ENCODE data around the gene PEX6.
"Not testable (repeated sequence)": the region's sequence is repeated elsewhere in the genome, so short reads cannot be mapped to it uniquely, and the experiment has no call there.

Gene PEX6

DNA sequence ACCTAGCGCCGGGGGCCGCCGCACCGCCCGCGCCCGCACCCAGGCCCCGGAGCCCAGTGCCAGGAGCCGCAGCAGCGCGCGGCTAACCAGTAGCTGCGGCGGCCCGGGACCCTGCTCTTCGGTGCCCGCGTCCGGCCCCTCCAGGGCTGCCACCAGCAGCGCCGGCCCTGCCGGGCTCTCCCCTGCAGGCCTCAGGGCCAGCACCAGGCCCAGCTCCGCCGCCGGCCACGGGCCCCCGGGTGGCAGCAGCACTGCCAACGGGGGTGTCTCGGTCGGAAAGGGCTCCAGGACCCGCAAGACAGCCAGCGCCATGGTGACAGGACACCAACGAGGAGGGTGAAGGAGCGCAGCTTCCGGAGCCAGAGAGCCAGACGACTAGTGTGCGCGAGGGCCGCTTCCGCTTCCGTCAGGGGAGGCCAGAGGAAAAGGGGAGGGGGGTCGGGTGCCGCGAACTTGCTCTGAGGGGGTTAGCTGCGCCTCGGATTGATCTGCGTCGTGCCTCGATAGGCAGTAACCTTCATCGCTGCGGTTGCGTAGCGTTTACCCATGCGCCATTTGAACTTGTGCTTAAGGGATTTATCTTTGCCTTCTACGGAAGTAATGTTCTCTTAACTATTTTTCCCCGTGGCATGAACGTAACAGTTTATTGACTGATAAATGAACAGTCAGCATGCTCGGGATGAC is at the start of gene PEX6:
Gene PEX6, minus strand, starts transcription at position 343 of the 684 bp plus-strand sequence. Its CDS starts 31 bp downstream, at position 312.
- peak; percentile 91 for DNase-seq (ENCODE audit: low read depth)

GRCh38 chr6:43026365-43026764 is 47.4 kb upstream of the PEX6 start:
- no peak for DNase-seq (ENCODE audit: low read depth)

- no peak for DNase-seq (ENCODE audit: low read depth)
These were observed 45.5 kb upstream of the PEX6 start for GRCh38 chr6:43024436-43024835.

- peak; percentile 60 for DNase-seq (ENCODE audit: low read depth)
These were observed 42.5 kb upstream of the PEX6 start, which contains the start of gene RRP36 for GRCh38 chr6:43021270-43022047. Gene RRP36, plus strand, starts transcription at chr6:43021623. Its CDS starts 32 bp downstream, at chr6:43021655.

GRCh38 chr6:43020847-43021246 is 41.9 kb upstream of the PEX6 start:
- DNase-seq (ENCODE audit: low read depth), result no peak

DNA sequence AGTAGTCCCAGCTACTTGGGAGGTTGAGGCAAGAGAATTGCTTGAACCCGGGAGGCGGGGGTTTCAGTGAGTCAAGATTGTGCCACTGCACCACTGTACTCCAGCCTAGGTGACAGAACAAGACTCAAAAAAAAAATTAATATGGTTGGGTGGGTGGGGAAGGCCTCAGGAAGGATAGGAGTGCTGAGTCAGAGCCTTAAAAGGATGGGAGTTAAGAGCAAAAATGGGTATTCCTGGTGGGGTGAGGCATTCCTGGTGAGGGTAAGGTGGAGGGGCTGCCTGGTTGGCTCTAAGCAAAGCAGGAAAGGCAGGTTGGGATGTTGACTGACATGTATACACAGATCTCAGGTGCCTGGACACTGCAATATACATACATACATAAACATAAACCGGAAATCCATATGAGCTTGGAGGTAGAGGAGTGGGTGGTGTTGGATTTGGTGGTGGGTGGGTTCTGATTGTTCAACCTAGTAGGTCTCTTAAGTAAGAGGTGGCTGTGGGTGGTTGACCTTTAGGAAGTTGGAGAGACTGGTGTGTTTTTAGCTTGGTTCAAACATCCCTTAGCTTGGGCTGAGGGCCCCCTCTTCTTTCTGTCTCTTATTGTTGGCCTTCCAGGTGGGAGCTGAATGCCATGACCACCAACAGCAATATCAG is 41.2 kb upstream of the PEX6 start:
- no peak for DNase-seq (ENCODE audit: low read depth)

- no peak for DNase-seq (ENCODE audit: low read depth)
These were observed 40.2 kb upstream of the PEX6 start for GRCh38 chr6:43019152-43019551.

- no peak for DNase-seq (ENCODE audit: low read depth)
These were observed 38.0 kb upstream of the PEX6 start for GRCh38 chr6:43016943-43017334.

GRCh38 chr6:43016176-43016942 is 37.4 kb upstream of the PEX6 start:
- DNase-seq (ENCODE audit: low read depth), result no peak

GRCh38 chr6:43014434-43014909 is 35.5 kb upstream of the PEX6 start:
- DNase-seq (ENCODE audit: low read depth), result no peak

DNA sequence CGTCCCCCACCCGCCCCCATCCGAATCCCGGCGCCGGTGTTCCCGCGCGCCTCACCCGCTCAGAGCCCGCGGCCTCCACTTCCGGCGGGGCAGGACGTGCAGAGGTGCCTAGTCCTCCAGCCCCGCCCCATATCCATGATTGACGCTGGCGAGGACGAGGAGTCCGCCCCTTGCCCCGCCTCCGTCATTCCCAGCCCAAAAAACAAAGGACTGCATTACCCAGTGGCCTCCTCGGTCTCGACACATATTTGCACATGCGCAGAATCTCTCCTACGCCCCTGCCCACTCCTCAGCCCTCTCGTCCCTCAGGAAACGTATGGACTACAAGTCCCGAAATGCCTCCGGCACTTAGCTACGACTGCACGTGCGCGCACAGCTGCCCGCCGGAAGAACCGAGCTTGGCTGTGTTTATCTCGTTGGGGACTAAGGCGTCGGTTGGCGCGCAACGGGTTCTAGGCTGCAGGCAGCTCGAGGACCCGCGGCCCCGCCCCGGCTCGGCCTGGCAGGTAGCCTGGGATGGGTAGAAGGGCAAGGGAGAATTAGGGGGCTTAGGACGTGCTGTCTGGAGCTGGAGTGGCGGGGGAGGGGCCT is 35.0 kb upstream of the PEX6 start, which contains the start of the genes KLHDC3 and MEA1:
Gene KLHDC3, plus strand, starts transcription at position 407 of the 591 bp plus-strand sequence. CDS start 2,944 bp downstream, outside the sequence.
Gene MEA1, minus strand, starts transcription at position 104 of the 591 bp plus-strand sequence. CDS start 133 bp downstream, outside the sequence.
- DNase-seq (ENCODE audit: low read depth), result peak; percentile 98

GRCh38 chr6:43013097-43013842 is 34.3 kb upstream of the PEX6 start:
- no peak for DNase-seq (ENCODE audit: low read depth)

- DNase-seq (ENCODE audit: low read depth), result no peak
These were observed 33.4 kb upstream of the PEX6 start for GRCh38 chr6:43012364-43012763.

- no peak for DNase-seq (ENCODE audit: low read depth)
These were observed 32.2 kb upstream of the PEX6 start for GRCh38 chr6:43011207-43011606.

- no peak for DNase-seq (ENCODE audit: low read depth)
These were observed 30.1 kb upstream of the PEX6 start for GRCh38 chr6:43009124-43009523.

- DNase-seq (ENCODE audit: low read depth), result no peak
These were observed 28.1 kb upstream of the PEX6 start for GRCh38 chr6:43007126-43007525.

DNA sequence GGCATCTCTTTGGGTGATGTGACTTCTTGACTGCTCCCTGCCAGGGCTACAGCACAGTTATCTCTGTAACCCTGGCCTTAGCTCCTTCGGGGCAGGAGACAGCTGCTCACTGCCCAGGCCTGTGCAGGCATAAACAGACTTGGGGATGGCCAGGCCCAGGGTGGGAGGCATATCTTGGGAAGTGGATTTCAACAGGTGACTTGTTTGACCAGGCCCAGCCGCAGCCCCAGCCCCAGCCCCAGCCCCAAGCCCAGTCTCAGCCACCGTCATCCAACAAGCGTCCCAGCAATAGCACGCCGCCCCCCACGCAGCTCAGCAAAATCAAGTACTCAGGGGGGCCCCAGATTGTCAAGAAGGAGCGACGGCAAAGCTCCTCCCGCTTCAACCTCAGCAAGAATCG is 27.3 kb upstream of the PEX6 start:
- DNase-seq (ENCODE audit: low read depth), result no peak

DNA sequence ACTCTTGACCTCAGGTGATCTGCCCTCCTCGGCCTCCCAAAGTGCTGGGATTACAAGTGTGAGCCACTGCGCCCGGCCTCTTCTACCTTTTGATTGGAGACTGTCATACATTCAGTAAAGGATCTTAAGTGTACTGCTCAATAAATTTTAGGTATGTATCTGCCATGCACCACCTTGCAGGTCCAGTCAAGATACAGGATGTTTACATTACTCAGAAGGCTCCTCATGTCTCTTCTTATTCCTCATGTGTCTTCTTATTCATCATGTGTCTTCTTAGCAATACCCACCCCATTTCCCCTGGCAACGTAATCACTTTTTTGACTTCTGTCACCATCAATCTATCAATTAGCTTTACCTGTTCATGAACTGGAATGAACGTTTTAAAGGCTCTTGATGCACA is 26.9 kb upstream of the PEX6 start:
- no peak for DNase-seq (ENCODE audit: low read depth)

DNA sequence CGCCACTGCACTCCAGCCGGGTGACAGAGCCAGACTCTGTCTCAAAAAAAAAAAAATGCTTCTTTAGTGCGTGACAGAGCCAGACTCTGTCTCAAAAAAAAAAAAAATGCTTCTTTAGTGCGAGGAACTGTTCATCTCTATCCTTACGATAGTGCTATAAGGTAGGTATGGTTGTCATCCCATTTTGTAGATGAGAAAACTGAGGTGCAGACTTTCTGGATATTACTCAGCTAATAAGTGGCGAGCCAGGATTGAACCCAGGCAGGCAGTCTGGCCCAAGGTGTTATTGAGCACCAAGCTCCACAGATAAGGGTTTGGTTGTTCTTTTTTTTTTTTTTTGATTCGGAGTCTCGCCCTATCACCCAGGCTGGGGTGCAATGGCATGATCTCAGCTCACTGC is 22.9 kb upstream of the PEX6 start:
- DNase-seq (ENCODE audit: low read depth), result no peak

- not testable (repeated sequence) for DNase-seq (ENCODE audit: low read depth)
These were observed 19.2 kb upstream of the PEX6 start for GRCh38 chr6:42998205-42998604.

- no peak for DNase-seq (ENCODE audit: low read depth)
These were observed 17.5 kb upstream of the PEX6 start for GRCh38 chr6:42996513-42996912.

Data from activated T-helper 1 cell treated with Interleukin-2 at 50 U/mL for 16 hours (primary cell).